ENCODE results near the gene KIF12.

Gene KIF12

GRCh38 chr9:114123031-114123977 is 24.2 kb upstream of the KIF12 start:
- no peak for DNase-seq (ENCODE audit: low read depth)

GRCh38 chr9:114122136-114123027 is 23.3 kb upstream of the KIF12 start:
- no peak for DNase-seq (ENCODE audit: low read depth)

GRCh38 chr9:114121227-114122135 is 22.4 kb upstream of the KIF12 start:
- DNase-seq (ENCODE audit: low read depth) = no peak

GRCh38 chr9:114120192-114121014 is 21.3 kb upstream of the KIF12 start:
- DNase-seq (ENCODE audit: low read depth) = no peak

GRCh38 chr9:114119242-114120191 is 20.4 kb upstream of the KIF12 start:
- DNase-seq (ENCODE audit: low read depth) = no peak

GRCh38 chr9:114117996-114118830 is 19.1 kb upstream of the KIF12 start:
- DNase-seq (ENCODE audit: low read depth) = no peak

GRCh38 chr9:114117614-114117995 is 18.5 kb upstream of the KIF12 start:
- no peak for DNase-seq (ENCODE audit: low read depth)

GRCh38 chr9:114116126-114116747 is 17.1 kb upstream of the KIF12 start:
- no peak for DNase-seq (ENCODE audit: low read depth)

- no peak for DNase-seq (ENCODE audit: low read depth)
Observed at GRCh38 chr9:114115654-114116125, 16.6 kb upstream of the KIF12 start.

- no peak for DNase-seq (ENCODE audit: low read depth)
Observed at GRCh38 chr9:114114364-114114763, 15.3 kb upstream of the KIF12 start.

GRCh38 chr9:114112778-114113584 is 13.9 kb upstream of the KIF12 start:
- DNase-seq (ENCODE audit: low read depth) = no peak

GRCh38 chr9:114112325-114112724 is 13.2 kb upstream of the KIF12 start:
- DNase-seq (ENCODE audit: low read depth) = no peak

- DNase-seq (ENCODE audit: low read depth) = no peak
Observed at GRCh38 chr9:114110180-114110579, 11.1 kb upstream of the KIF12 start.

- no peak for DNase-seq (ENCODE audit: low read depth)
Observed at GRCh38 chr9:114109124-114109523, 10.0 kb upstream of the KIF12 start.

- peak; percentile 20 for DNase-seq (ENCODE audit: low read depth)
Observed at GRCh38 chr9:114108016-114108833, 9.1 kb upstream of the KIF12 start.

GRCh38 chr9:114107286-114108001 is 8.4 kb upstream of the KIF12 start:
- DNase-seq (ENCODE audit: low read depth) = no peak
